HepG2 (cell line): ENCODE data around the gene AUH. TPM values are rescaled to one million over a fixed set of nuclear protein-coding genes. Genes with fewer than 3 reads are reported as not detected.

Experiments used
- AHR ChIP-seq: IDR thresholded peaks from 2 replicates; pipeline ENCODE4 v1.6.1; 2018; ENCODE audit warnings: missing genetic modification reagents, missing compliant biosample characterization
- CBX2 ChIP-seq, 2 experiments: fragments of 200-600 bp in 1 of 2; sonication (generic); formaldehyde crosslinking in 1 of 2; IDR thresholded peaks; 2 replicates each; pipeline versions ENCODE4 v1.7.0 to v1.8.1; 2018 to 2022; ENCODE audit warnings: low read depth in 2 of 2, low read length in 1 of 2, mild to moderate bottlenecking in 1 of 2, missing genetic modification reagents in 1 of 2
- CERS6 ChIP-seq: sonication (generic); formaldehyde crosslinking; IDR thresholded peaks from 2 replicates; pipeline ENCODE4 v1.5.0; 2020; ENCODE audit warnings: missing genetic modification reagents
- E2F2 ChIP-seq: sonication (generic); formaldehyde crosslinking; IDR thresholded peaks from 2 replicates; pipeline ENCODE4 v1.4.0; 2020; ENCODE audit warnings: missing genetic modification reagents, borderline replicate concordance
- HHEX ChIP-seq: IDR thresholded peaks from 2 replicates; pipeline ENCODE4 v1.6.1; 2016; ENCODE audit warnings: control low read depth
- HNF1A ChIP-seq, 2 experiments: sonication (generic) in 1 of 2; formaldehyde crosslinking in 1 of 2; IDR thresholded peaks; 2 replicates each; pipeline versions ENCODE4 v1.4.0 to v1.6.1; 2016 to 2020; ENCODE audit warnings: borderline replicate concordance in 1 of 2, low read depth in 1 of 2, mild to moderate bottlenecking in 1 of 2, missing genetic modification reagents in 1 of 2
- MEF2D ChIP-seq: sonication (generic); formaldehyde crosslinking; IDR thresholded peaks from 2 replicates; pipeline ENCODE4 v1.5.1; 2020; ENCODE audit warnings: mild to moderate bottlenecking, missing genetic modification reagents
- NR1H2 ChIP-seq: sonication (generic); formaldehyde crosslinking; IDR thresholded peaks from 2 replicates; pipeline ENCODE4 v1.8.1; 2022; ENCODE audit warnings: low read depth, missing genetic modification reagents, borderline replicate concordance
- PAF1 ChIP-seq: IDR thresholded peaks from 2 replicates; pipeline ENCODE4 v1.6.1; 2016; ENCODE audit warnings: missing genetic modification reagents, missing compliant biosample characterization
- PHF8 ChIP-seq: sonication (generic); formaldehyde crosslinking; IDR thresholded peaks from 2 replicates; pipeline ENCODE4 v1.5.0; 2020; ENCODE audit warnings: missing genetic modification reagents
- REXO4 ChIP-seq: sonication (generic); formaldehyde crosslinking; IDR thresholded peaks from 2 replicates; pipeline ENCODE4 v1.8.0; 2022; ENCODE audit warnings: missing genetic modification reagents, mild to moderate bottlenecking, borderline replicate concordance
- SIX1 ChIP-seq: sonication (generic); formaldehyde crosslinking; IDR thresholded peaks from 2 replicates; pipeline ENCODE4 v1.4.0; 2020; ENCODE audit warnings: missing genetic modification reagents, borderline replicate concordance
- SRF ChIP-seq: IDR thresholded peaks from 2 replicates; pipeline ENCODE4 v1.6.1; 2011; ENCODE audit warnings: mild to moderate bottlenecking, low read depth, low read length, moderate library complexity
- ZBTB42 ChIP-seq: sonication (generic); formaldehyde crosslinking; IDR thresholded peaks from 2 replicates; pipeline ENCODE4 v1.5.0; 2020; ENCODE audit warnings: mild to moderate bottlenecking, missing genetic modification reagents
- ZFP36L1 ChIP-seq: sonication (generic); formaldehyde crosslinking; IDR thresholded peaks from 2 replicates; pipeline ENCODE4 v1.8.0; 2022; ENCODE audit warnings: mild to moderate bottlenecking, missing genetic modification reagents, moderate library complexity
- ZNF263 ChIP-seq: sonication (generic); formaldehyde crosslinking; IDR thresholded peaks from 2 replicates; pipeline ENCODE4 v1.4.0; 2020; ENCODE audit warnings: missing genetic modification reagents
- ZNF383 ChIP-seq: sonication (generic); formaldehyde crosslinking; IDR thresholded peaks from 2 replicates; pipeline ENCODE4 v1.4.0; 2020; ENCODE audit warnings: missing genetic modification reagents, mild to moderate bottlenecking, borderline replicate concordance
- ZNF446 ChIP-seq: sonication (generic); formaldehyde crosslinking; IDR thresholded peaks from 2 replicates; pipeline ENCODE4 v1.5.0; 2020; ENCODE audit warnings: mild to moderate bottlenecking, missing genetic modification reagents
- ZNF501 ChIP-seq: sonication (generic); formaldehyde crosslinking; IDR thresholded peaks from 2 replicates; pipeline ENCODE4 v1.5.1; 2020; ENCODE audit warnings: mild to moderate bottlenecking, moderate library complexity, missing genetic modification reagents
- ZNF674 ChIP-seq: sonication (generic); formaldehyde crosslinking; IDR thresholded peaks from 2 replicates; pipeline ENCODE4 v1.5.0; 2020; ENCODE audit warnings: low read depth, mild to moderate bottlenecking, missing genetic modification reagents
- polyA plus RNA-seq, 8 experiments: library from polyadenylated mRNA; depleted of rRNA in 3 of 8; stranded (reverse) in 7 of 8; unstranded in 1 of 8; fragments of >200 nt; fragmentation: Illumina TruSeq in 4 of 8; extraction: Trizol in 4 of 8; gene quantifications; 2 replicates each; pipeline versions ENCODE4 v1.2.1 to v1.2.3, GENCODE V29; 2011 to 2016; ENCODE audit warnings: low read depth in 4 of 8, missing spikeins in 1 of 8, mixed read lengths in 1 of 8; ENCODE audit not compliant: insufficient read depth in 1 of 8
- total RNA-seq, 5 experiments: library from RNA; depleted of rRNA; stranded (reverse); fragments of >200 nt; fragmentation: Illumina TruSeq; extraction: Trizol; gene quantifications; 2 replicates each; pipeline ENCODE4 v1.2.3, GENCODE V29; 2016; ENCODE audit warnings: low read depth in 1 of 5

Gene AUH
- total and polyA plus RNA-seq, 2 of the 13 experiments (the other 11 are each of a cell fraction or from before 2014, with no cell fraction given): 25.8 to 31.9 TPM

DNA sequence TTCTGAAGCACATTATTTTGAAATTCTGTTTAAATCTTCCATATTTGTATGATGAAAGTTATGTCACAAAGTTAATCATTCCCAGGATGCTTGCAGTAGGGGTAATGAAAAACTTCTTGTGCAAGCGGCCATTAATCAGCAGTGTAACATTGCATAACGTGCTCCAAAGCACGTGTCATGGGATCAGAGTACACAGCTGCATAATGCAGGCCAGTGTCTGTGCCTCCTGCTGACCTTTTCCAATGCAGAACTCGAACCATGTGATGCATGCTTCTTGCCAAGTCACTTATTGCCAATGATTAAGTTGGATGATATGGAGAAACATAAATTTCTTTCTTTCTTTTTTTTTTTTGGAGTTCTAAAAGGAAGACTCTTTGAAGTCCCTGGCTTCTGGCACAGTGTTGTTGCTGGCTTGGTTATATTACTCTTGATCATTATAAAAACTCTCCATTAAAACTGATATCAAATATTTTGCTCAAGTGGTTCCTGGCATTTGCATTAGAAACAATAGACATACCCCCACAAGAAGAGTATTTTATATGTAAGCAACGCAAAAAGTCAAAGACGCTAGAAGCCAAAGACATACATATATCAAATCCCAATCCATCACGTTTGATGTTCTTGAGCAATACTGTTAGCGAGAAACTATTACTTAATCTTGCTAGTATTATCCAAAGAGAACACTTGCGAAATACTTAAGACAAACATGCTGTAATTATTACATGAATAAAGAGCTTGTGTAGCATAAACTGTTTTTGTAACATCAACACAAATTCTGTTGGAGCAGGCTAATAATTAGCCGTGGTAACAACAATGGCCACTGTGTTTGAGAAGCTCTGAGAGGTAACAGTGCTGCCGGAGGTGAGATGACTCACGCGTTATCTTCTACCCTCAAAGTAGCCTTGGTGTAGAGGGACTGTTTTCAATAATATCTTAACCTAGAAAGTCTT, 164.2 kb downstream of the AUH start (continued):
- TF ChIP-seq SRF (no peak), MEF2D (CRISPR knock-in tag) (peak; percentile 98), SIX1 (CRISPR knock-in tag) (peak; percentile 91), CERS6 (CRISPR knock-in tag) (no peak), NR1H2 (CRISPR knock-in tag) (no peak), CBX2 (IDR thresholded peaks at IDR 0.05; ENCODE audit: low read depth, low read length) (no peak), CBX2 (CRISPR knock-in tag; IDR thresholded peaks at IDR 0.05; ENCODE audit: low read depth) (no peak), REXO4 (CRISPR knock-in tag) (no peak), ZNF383 (CRISPR knock-in tag) (no peak), ZNF446 (no peak), ZNF501 (CRISPR knock-in tag) (peak; percentile 28; the same call in 1 of the 2 replicates), ZNF674 (CRISPR knock-in tag) (no peak), HNF1A (IDR thresholded peaks at IDR 0.05; ENCODE audit: low read depth) (peak; percentile 100), HNF1A (CRISPR knock-in tag; IDR thresholded peaks at IDR 0.05; ENCODE audit: borderline replicate concordance) (peak; percentile 99), HHEX (peak; percentile 92), ZNF263 (0 out of 2 replicates have a peak, but pooled peaks have one; percentile 34), E2F2 (no peak), PAF1 (0 out of 2 replicates have a peak, but pooled peaks have one; percentile 56), ZBTB42 (CRISPR knock-in tag) (no peak), PHF8 (CRISPR knock-in tag) (peak; percentile 51), ZFP36L1 (peak; percentile 61; the same call in 1 of the 2 replicates), AHR (CRISPR knock-in tag) (peak; percentile 76; the same call in 1 of the 2 replicates)
